H4 (cell line): ENCODE results near the gene CEP89. TPM values are rescaled to one million over a fixed set of nuclear protein-coding genes. Genes with fewer than 3 reads are reported as not detected.
"Not testable (repeated sequence)": the region's sequence is repeated elsewhere in the genome, so short reads cannot be mapped to it uniquely, and the experiment has no call there.

Experiments
- DNase-seq: peaks from one replicate; pipeline ENCODE4 v3.0.0-alpha.2; 2015; ENCODE audit warnings: low spot score
- total RNA-seq: library from RNA; depleted of rRNA; stranded (reverse); fragments of >200 nt; shearing (Covaris generic); gene quantifications from 2 replicates; pipeline ENCODE4 v1.2.3, GENCODE V29; 2014; rRNA removed

CEP89 gene
- 10.9 and 19.1 TPM in 2 replicates for total RNA-seq

- peak; percentile 99 for DNase-seq
Observed at GRCh38 chr19:32971715-32972540, at the start of gene CEP89, which contains the start of gene FAAP24. Gene CEP89 (minus strand): TSS chr19:32971958. CDS start chr19:32971874, 84 bp downstream. Gene FAAP24 (plus strand): TSS chr19:32972242. CDS start chr19:32973197, 955 bp downstream.

- DNase-seq = not testable (repeated sequence)
Observed at GRCh38 chr19:33010891-33011290, 39.1 kb upstream of the CEP89 start.

- DNase-seq = no peak
Observed at GRCh38 chr19:33008738-33009137, 37.0 kb upstream of the CEP89 start.

- no peak for DNase-seq
Observed at GRCh38 chr19:33005440-33005839, 33.7 kb upstream of the CEP89 start.

- DNase-seq = not testable (repeated sequence)
Observed at GRCh38 chr19:33003424-33004024, 31.8 kb upstream of the CEP89 start.

- not testable (repeated sequence) for DNase-seq
Observed at GRCh38 chr19:33002126-33002865, 30.5 kb upstream of the CEP89 start.

GRCh38 chr19:33000910-33001309, 29.2 kb upstream of the CEP89 start:
- no peak for DNase-seq

GRCh38 chr19:33000510-33000909, 28.8 kb upstream of the CEP89 start:
- no peak for DNase-seq

- no peak for DNase-seq
Observed at GRCh38 chr19:32998722-32999121, 27.0 kb upstream of the CEP89 start.

GRCh38 chr19:32997716-32998355, 26.1 kb upstream of the CEP89 start:
- DNase-seq = no peak

GRCh38 chr19:32997061-32997464, 25.3 kb upstream of the CEP89 start:
- DNase-seq = not testable (repeated sequence)

GRCh38 chr19:32995966-32996365, 24.2 kb upstream of the CEP89 start:
- not testable (repeated sequence) for DNase-seq

- DNase-seq = no peak
Observed at GRCh38 chr19:32988724-32989123, 17.0 kb upstream of the CEP89 start.

- not testable (repeated sequence) for DNase-seq
Observed at GRCh38 chr19:32988254-32988653, 16.5 kb upstream of the CEP89 start.

- DNase-seq = not testable (repeated sequence)
Observed at GRCh38 chr19:32982488-32982887, 10.7 kb upstream of the CEP89 start.

GRCh38 chr19:32979807-32980206, 8.0 kb upstream of the CEP89 start:
- DNase-seq = not testable (repeated sequence)

GRCh38 chr19:32977813-32978212, 6.1 kb upstream of the CEP89 start:
- DNase-seq = not testable (repeated sequence)

GRCh38 chr19:32977280-32977679, 5.5 kb upstream of the CEP89 start:
- no peak for DNase-seq

GRCh38 chr19:32976223-32976805, 4.6 kb upstream of the CEP89 start:
- DNase-seq = peak; percentile 49

- no peak for DNase-seq
Observed at GRCh38 chr19:32971012-32971595, 654 bp downstream of the CEP89 start.

GRCh38 chr19:32969549-32969948, 2.2 kb downstream of the CEP89 start:
- no peak for DNase-seq
